NT2/D1 (cell line): Measurements from ENCODE around the gene SLC46A1.

Experiments
- SUZ12 ChIP-seq: IDR thresholded peaks from 2 replicates; pipeline ENCODE4 v1.6.1; 2011; ENCODE audit not compliant: insufficient read length, insufficient read depth; ENCODE audit errors: extremely low read depth
- YY1 ChIP-seq: IDR thresholded peaks from 2 replicates; pipeline ENCODE4 v1.6.1; 2011; ENCODE audit not compliant: insufficient read length, insufficient read depth
- ZNF274 ChIP-seq: IDR thresholded peaks from 2 replicates; pipeline ENCODE4 v1.6.1; 2011; ENCODE audit warnings: mild to moderate bottlenecking, low read depth, low read length

DNA sequence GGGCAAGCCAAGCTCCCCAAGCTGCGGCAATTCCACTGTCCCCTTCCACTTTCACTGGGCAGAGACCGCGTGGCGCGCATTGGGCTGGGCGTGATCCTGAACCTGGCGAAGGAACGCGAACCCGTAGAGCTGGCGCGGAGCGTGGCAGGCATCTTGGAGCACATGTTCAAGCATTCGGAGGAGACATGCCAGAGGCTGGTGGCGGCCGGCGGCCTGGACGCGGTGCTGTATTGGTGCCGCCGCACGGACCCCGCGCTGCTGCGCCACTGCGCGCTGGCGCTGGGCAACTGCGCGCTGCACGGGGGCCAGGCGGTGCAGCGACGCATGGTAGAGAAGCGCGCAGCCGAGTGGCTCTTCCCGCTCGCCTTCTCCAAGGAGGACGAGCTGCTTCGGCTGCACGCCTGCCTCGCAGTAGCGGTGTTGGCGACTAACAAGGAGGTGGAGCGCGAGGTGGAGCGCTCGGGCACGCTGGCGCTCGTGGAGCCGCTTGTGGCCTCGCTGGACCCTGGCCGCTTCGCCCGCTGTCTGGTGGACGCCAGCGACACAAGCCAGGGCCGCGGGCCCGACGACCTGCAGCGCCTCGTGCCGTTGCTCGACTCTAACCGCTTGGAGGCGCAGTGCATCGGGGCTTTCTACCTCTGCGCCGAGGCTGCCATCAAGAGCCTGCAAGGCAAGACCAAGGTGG lies 24.7 kb downstream of the SLC46A1 start:
- TF ChIP-seq ZNF274 (no peak), YY1 (no peak), SUZ12 (no peak)
